PC-3 (cell line): Measurements from ENCODE around the gene SOX4.

Source experiments
- EZH2 ChIP-seq: fragments of 300-600 bp; sonication (generic); IDR thresholded peaks from one replicate; pipeline ENCODE4 v1.6.1; 2017; ENCODE audit warnings: antibody characterized with exemption, mild to moderate bottlenecking, low read length; ENCODE audit not compliant: unreplicated experiment
- TF ChIP-seq, protein P1 (sequence below): fragments of 300-600 bp; sonication (generic); conservative IDR thresholded peaks from 2 replicates; pipeline ENCODE4 v1.5.1; 2017; ENCODE audit warnings: antibody characterized with exemption, low read depth, mild to moderate bottlenecking, low read length

DNA sequence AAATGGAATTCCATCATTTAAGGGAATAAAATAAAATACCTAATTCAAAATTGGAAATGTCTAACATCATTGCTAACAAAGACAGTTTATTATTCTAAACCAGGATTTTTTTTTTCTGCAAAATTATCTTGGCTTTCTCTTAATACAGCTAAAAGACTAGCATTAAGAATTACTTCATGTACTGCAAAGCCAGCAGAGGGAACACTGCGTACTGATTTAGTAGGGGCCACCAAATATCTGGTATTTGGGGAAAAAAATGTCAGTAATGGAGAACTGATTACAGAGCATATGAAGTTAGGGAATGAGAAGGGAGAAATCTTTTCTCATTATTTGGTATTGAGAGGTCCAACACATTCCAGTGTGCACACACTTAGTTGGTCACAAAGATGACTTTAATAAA is 3.2 kb upstream of the SOX4 start:
- no peak for TF ChIP-seq EZH2
- TF ChIP-seq, protein P1, sequence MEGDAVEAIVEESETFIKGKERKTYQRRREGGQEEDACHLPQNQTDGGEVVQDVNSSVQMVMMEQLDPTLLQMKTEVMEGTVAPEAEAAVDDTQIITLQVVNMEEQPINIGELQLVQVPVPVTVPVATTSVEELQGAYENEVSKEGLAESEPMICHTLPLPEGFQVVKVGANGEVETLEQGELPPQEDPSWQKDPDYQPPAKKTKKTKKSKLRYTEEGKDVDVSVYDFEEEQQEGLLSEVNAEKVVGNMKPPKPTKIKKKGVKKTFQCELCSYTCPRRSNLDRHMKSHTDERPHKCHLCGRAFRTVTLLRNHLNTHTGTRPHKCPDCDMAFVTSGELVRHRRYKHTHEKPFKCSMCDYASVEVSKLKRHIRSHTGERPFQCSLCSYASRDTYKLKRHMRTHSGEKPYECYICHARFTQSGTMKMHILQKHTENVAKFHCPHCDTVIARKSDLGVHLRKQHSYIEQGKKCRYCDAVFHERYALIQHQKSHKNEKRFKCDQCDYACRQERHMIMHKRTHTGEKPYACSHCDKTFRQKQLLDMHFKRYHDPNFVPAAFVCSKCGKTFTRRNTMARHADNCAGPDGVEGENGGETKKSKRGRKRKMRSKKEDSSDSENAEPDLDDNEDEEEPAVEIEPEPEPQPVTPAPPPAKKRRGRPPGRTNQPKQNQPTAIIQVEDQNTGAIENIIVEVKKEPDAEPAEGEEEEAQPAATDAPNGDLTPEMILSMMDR = peak; percentile 26; the same call in 1 of the 2 replicates
